ENCODE measurements around the gene ZNF614.
A peak's percentile ranks its signal among the peaks of the same experiment; 100 is the strongest.
"Not testable (repeated sequence)": the region's sequence is repeated elsewhere in the genome, so short reads cannot be mapped to it uniquely, and the experiment has no call there.

Gene ZNF614

DNA sequence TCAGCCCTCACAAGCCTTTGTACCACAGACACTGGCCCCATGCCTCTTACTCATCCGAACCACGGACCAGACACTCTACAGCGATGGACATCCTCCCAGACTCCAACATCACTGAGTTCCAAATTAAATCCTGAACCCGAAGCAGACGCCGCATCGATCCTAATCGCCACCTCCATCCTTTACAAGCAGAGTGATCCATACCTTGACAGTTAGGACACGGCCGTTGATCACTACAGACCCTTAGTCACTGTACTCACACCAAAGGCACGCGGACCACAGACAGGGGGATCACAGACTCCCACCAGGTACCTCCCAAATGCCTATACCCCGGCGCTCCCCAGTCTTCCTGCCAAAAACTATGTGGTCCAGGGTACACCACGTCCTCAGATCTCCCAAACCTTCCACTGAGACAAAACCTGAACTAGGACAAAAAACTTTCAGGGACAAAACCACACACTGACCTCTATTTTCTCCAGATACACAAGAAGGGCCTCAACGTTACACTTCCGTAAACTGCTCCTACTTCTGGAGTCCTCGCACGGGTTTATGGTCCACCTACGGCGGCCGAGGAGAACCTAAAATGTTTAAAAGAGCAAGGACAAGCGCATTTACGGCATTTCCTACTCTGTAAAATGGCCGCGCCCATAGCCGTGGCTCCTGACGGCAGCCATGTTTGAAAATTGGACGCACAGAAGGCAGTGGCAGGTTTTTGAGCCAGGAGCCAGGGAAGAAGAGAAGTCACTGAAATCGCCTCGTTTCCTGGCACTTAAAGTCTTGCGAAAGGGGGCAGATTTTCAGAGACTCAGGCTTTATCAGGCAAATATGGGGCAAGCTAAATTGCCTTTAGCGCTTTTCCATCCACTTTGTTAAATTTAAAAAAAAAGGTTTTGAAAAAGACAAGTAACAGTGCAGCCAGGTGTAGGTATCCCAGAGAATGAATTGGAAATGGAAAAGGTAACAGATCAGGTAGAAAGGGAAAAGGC lies 41.6 kb downstream of the ZNF614 start, which contains the start of gene ZNF350:
Gene ZNF350, minus strand, starts transcription at position 532 of the 983 bp plus-strand sequence. CDS start 12,480 bp downstream, outside the sequence.
- DNase-seq (ENCODE audit: low read depth), result peak; percentile 82
- TF ChIP-seq, protein P1, sequence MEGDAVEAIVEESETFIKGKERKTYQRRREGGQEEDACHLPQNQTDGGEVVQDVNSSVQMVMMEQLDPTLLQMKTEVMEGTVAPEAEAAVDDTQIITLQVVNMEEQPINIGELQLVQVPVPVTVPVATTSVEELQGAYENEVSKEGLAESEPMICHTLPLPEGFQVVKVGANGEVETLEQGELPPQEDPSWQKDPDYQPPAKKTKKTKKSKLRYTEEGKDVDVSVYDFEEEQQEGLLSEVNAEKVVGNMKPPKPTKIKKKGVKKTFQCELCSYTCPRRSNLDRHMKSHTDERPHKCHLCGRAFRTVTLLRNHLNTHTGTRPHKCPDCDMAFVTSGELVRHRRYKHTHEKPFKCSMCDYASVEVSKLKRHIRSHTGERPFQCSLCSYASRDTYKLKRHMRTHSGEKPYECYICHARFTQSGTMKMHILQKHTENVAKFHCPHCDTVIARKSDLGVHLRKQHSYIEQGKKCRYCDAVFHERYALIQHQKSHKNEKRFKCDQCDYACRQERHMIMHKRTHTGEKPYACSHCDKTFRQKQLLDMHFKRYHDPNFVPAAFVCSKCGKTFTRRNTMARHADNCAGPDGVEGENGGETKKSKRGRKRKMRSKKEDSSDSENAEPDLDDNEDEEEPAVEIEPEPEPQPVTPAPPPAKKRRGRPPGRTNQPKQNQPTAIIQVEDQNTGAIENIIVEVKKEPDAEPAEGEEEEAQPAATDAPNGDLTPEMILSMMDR (IDR thresholded peaks at IDR 0.05; ENCODE audit: control insufficient read depth, insufficient read depth, low read depth, low read length, missing control alignments), result no peak
- H3K4me3 ChIP-seq (ENCODE audit: control insufficient read depth, low read depth, low read length), result peak within 1 kb of the TSS; percentile 86

DNA sequence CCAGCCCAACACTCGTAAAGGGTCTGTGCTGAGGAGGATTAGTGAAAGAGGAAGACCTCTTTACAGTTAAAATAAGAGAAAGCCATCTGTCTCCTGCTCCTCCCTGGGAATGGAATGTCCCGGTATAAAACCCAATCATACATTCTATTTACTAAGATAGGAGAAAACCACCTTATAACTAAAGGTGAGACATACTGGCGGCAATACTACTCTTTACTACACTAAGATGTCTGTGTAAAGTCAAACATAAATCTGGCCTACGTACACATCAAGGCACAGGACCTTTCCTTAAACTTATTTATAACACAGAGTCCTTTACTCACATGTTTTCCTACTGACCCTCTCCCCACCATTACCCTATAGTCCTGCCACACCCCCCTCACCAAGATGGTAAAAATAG lies 44.8 kb downstream of the ZNF614 start:
- TF ChIP-seq, protein P1 (IDR thresholded peaks at IDR 0.05; ENCODE audit: control insufficient read depth, insufficient read depth, low read depth, low read length, missing control alignments), result no peak
- no peak overlapping the region for H3K4me3 ChIP-seq (ENCODE audit: control insufficient read depth, low read depth, low read length)
- DNase-seq (ENCODE audit: low read depth), result no peak

DNA sequence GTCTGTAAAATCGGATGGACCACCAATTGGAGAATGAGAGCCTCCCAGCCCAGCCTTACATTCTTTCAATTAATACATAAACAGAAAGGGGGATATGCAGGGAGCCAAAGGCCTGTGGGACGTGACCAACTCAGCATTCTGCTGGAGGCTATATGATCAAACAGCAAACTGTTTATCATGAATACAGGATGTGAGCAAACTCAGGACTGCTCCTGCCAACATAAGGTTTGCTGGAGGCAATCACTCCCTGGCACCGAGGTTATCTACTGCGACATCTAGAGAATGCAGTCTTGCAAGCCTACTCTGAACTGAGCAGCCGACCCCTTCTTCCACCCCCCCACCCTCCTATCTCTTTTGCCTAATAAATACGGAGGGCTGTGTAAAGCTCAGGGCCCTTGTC lies 47.3 kb downstream of the ZNF614 start:
- not testable (repeated sequence) for H3K4me3 ChIP-seq (ENCODE audit: control insufficient read depth, low read depth, low read length); DNase-seq (ENCODE audit: low read depth)

DNA sequence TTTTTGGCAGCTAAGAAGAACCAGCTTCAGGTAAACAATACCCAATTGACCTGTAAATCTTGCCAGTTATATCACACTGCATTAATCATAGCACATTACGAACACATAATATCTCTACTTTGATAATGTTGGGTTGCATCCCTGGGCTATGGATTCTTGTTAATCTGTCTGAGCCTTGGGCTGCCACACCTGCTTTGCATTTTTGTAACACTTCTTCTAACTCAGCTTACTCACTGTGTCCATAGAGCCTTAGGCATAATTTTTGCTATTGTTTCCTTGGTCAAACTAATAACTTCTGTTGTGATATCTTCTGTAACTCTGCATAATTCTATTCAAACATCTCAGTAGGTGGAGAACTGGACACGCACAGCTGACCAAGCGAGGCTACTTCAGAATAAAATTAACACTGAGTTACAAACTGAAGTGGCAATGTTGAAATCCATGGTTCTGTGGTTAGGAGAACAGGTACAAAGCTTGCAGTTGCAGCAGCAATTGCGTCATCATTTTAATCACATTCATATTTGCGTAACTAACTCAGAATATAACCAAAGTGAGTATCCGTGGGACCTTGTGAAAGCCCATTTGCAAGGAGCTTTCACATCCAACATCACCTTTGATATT lies 48.0 kb downstream of the ZNF614 start:
- H3K4me3 ChIP-seq (ENCODE audit: control insufficient read depth, low read depth, low read length), result no peak overlapping the region
- TF ChIP-seq, protein P1 (IDR thresholded peaks at IDR 0.05; ENCODE audit: control insufficient read depth, insufficient read depth, low read depth, low read length, missing control alignments), result no peak
- no peak for DNase-seq (ENCODE audit: low read depth)

DNA sequence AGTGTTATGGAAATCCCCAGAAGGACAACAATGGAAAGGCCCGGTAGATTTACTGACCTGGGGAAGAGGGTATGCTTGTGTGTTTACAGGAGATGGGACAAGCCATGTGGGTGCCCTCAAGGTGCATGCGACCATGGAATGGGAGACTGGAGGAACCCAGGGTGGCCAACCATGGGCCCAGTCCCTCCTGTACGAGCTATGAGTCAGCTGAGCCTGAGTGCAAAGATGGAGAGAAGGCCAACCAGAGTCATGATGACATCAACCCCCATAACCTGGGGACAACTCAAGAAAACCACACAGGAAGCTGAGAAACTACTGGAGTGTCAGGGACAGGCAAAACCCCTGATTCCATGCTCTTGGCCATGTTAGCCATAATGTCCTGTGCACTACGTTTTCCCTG lies 49.3 kb downstream of the ZNF614 start:
- H3K4me3 ChIP-seq (ENCODE audit: control insufficient read depth, low read depth, low read length), result no peak overlapping the region
- no peak for DNase-seq (ENCODE audit: low read depth)
- TF ChIP-seq, protein P1 (IDR thresholded peaks at IDR 0.05; ENCODE audit: control insufficient read depth, insufficient read depth, low read depth, low read length, missing control alignments), result no peak

DNA sequence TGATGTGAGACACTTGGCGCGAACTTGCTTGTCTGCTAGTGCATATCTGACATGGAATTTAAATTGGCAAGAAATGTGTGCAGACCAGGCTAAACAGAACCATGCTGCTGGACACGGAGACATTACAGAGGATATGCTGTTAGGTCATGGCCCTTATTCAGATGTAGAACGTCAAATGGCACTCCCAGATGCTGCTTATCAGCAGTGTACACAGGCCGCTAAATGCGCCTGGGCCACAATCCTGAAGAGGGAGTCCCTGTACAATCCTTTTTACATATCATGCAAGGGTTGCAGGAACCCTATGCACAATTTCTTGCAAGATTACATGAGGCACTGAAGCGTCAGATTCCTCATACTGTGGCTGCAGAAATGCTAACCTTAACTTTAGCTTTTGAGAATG lies 50.8 kb downstream of the ZNF614 start:
- DNase-seq (ENCODE audit: low read depth), result no peak
- TF ChIP-seq, protein P1 (IDR thresholded peaks at IDR 0.05; ENCODE audit: control insufficient read depth, insufficient read depth, low read depth, low read length, missing control alignments), result no peak
- H3K4me3 ChIP-seq (ENCODE audit: control insufficient read depth, low read depth, low read length), result no peak overlapping the region

DNA sequence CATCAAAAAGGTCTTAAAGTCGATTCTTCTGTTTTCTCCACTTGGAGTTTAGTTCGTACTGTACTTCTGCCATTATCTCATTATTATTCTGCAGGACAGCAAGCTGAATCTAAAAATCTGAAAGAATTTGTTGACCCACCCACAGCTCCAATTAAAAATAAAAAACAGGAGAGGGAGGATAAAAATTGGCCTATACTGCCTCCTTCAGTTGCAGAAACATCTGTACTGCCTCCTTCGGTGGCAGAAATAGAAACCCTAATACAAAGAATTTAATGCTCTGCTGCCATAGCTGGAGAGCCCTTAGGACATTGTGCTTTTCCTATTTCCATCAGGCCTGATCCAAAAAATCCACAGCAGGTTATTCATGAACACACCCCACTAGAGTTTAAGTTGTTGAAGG lies 51.3 kb downstream of the ZNF614 start:
- H3K4me3 ChIP-seq (ENCODE audit: control insufficient read depth, low read depth, low read length), result no peak overlapping the region
- DNase-seq (ENCODE audit: low read depth), result no peak
- TF ChIP-seq, protein P1 (IDR thresholded peaks at IDR 0.05; ENCODE audit: control insufficient read depth, insufficient read depth, low read depth, low read length, missing control alignments), result no peak

DNA sequence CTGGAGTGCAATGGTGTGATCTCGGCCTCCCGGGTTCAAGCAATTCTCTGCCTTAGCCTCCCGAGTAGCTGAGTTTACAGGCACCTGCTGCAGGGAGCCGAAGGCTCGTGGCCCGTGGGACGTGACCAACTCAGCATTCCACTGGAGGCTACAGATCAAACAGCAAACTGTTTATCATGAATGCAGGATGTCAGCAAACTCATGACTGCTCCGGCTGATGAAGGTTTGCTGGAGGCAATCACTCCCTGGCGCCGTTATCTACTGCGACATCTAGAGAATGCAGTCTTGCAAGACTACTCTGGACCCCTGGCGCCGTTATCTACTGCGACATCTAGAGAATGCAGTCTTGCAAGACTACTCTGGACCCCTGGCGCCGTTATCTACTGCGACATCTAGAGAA lies 52.4 kb downstream of the ZNF614 start:
- not testable (repeated sequence) for DNase-seq (ENCODE audit: low read depth); H3K4me3 ChIP-seq (ENCODE audit: control insufficient read depth, low read depth, low read length)

Measured in AG09309 (cell line).